ENCODE data around the gene MPRIP.
"Not testable (repeated sequence)": the region's sequence is repeated elsewhere in the genome, so short reads cannot be mapped to it uniquely, and the experiment has no call there.

Gene MPRIP

DNA sequence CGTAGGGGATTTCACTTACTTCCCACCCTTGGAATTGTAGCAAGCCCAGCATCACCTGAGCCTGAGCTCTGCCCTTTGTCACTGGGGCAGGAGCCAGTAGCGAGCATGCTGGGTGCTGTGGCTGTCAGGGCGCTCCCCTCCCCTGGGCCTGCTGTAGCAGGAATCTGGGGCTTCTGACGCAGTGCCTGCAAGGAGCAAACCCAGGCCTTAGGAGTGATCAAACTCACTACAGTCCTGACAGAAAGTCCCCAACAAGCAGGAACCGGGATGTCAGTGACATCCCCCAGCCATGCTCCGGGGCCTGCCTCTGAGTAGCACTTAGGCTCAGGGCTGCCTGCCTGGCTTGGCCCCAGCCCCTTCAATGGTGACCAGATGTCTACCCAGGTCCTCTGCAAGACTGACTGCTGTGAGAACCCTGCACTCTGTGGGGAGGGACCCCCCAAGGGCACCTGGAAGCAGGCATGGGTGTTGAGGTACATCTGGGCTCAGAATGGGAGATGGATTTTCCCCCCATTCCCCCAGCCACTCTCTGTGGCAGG, 140.4 kb downstream of the MPRIP start:
- DNase-seq (ENCODE audit: low read depth, low spot score) = no peak

DNA sequence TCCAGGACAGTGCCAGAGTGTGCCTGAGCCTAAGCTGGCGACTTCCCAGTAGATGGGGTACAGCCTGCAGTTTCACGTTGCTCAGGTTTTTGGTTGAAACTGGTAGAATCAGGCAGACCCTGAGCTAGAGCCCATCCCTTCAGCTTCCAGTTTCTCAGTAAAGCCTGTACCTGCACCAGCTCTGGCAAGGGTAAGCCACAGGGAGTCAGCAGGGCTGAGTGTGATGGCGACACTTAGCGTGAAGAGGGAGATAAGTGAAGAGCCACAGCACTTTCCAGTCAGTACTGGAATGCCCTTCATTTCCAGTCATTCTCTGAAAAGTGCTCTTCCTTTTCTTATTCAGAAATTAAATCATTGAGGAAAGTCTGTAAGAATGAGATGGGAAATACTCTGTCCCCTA, 141.5 kb downstream of the MPRIP start:
- DNase-seq (ENCODE audit: low read depth, low spot score) = no peak

DNA sequence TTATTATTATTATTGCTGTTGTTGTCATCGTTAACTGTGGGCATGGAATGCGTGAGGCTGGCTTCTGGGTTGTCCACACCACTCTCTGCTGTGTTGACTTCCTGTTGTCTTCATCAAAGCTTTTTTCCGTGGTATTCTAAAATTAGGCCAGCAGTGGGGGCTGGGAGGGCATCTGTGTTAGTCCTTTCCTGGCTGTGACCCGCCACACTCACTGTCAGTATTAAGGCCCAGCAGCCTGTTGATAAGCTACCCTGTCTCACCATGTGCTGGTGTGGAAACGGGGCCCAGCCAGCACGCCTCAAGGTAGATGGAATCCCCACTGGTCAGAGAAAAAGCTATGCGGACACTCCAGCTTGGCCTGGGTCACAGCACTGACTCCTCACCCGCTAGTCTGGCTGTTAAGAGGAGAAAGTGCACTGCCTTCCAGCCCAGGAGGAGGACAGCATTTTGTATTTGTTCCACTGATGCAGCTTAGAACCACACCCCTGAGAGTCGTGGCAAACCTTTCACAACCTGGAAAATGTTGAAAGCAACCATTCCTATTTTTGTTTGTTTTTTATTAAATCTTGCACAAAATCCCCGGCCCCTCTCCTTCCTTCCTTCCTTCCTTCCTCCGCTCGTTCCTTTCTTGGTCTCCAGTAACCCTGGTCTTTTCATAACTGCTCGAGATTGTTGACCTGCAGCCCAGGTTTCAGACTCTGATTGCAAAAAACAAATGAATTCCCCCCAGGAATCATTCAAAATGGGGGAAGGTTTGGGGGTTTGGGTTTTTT, 142.9 kb downstream of the MPRIP start:
- not testable (repeated sequence) for DNase-seq (ENCODE audit: low read depth, low spot score)

DNA sequence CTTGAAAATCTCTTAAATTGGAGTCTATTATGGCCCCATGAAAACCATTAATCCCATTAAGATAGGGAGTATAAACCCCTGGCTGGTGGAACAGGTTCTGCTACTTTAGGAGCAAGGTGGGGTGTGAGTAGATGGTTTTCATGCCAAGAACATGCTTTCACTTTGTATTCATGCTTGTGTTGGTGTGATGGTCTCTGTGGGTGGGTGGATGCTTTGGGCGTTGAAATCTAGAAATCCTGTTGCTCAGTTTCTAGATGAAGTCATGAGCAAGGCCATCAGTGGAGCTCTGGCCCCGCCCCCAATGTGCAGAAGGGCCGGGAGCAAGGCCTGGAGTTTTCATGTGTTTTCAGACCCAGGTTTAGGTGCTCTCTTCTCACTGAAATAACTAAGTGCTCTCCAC, 143.8 kb downstream of the MPRIP start:
- no peak for DNase-seq (ENCODE audit: low read depth, low spot score)

DNA sequence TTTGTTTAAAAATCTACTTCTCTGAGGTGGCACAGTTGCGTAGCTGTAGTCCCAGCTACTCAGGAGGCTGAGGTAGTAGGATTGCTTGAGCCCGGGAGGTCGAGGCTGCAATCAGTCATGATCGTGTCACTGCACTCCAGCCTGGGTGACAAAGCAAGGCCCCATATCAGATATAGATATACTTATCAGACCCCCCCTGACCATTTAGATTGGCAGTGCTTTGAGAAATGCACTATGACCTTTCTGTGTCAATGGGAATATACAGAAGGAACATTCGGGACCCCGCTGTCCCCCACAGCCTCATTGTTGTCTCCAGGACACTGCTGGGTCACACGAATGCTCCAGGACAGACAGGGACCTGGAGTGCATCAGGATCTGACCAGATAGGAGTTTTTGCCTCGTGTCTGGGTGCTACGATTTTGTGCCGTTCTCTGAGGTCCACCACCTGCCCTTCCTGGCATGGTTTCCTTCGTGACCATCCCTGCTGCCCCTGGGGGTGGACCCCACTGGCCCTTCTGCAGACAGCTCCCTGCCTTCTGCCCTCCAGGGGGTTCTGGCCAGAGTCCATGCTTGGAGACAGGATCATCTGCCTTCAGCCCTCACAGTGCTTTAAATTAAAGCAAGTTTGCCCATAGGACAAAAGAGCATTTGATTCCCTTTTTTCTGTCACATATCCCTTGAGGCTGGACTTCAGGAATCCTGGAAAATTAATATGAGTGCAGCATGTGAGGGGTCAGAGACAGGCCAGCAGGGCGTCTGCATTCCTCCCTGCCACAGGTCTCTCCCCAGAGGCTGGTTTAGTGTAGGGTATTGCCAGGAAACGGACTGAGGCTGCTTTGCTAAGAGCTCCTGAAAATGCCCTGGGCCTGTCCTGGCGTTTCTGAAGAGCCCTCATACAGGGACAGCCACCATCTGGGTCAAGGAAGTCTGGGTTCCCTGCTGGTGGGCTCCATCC, 144.6 kb downstream of the MPRIP start:
- no peak for DNase-seq (ENCODE audit: low read depth, low spot score)

DNA sequence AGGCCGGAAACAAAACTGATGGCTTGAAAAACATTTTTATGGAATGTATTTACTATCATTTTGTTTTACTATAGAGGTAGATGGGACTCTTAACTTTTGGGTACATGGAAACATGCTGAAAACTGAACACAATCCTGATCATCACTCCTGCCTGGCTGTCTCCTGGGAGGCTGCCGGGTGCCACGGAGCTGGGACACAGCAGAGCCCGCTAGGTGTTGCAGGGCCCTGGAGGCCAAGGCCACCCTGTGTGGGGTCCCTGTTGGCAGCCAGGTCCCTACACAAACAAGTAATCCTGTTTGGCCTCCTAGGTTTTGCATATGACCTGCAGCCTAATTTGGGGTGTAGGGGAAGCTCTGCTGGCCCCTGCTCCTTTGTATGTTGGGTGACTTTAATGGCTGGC, 146.3 kb downstream of the MPRIP start:
- no peak for DNase-seq (ENCODE audit: low read depth, low spot score)

DNA sequence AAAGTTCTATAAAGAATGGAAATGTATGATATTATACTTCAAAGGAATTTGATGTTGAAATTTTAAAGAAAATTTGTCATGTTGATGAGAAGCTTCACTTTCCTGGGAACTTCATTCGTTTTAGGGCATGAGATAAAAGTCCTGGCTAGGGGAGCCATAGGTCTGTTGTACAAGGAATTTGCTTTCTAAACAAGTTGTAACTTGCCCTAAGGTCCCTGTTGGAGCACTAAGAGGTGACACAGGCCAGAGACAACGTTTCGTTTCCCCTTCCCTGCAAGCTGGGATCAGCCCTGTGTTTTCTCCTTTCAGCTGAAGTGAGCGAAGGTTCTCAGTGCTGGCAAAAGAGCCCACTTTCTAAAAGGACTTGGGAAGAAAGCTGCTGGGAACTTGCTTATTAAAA, 147.3 kb downstream of the MPRIP start:
- no peak for DNase-seq (ENCODE audit: low read depth, low spot score)

DNA sequence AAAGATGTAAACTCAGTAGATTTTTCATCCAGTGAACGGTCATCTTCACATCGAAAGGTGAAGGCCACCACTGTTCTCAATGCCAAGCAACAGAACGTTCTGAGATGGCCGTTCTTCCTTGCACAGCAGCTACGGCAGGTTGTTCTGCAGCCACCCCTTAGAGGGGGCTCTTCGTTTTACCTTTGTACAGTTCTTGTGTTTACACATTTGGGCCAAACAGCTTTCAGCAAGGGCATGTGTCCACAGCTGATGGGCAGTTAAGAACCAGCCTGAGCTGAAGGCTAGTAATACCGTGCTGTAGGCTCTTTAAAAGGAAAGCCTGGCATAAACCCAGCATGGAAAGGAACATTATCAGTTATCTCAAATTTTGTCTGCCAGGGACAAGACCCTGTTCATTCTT, 147.9 kb downstream of the MPRIP start:
- no peak for DNase-seq (ENCODE audit: low read depth, low spot score)

DNA sequence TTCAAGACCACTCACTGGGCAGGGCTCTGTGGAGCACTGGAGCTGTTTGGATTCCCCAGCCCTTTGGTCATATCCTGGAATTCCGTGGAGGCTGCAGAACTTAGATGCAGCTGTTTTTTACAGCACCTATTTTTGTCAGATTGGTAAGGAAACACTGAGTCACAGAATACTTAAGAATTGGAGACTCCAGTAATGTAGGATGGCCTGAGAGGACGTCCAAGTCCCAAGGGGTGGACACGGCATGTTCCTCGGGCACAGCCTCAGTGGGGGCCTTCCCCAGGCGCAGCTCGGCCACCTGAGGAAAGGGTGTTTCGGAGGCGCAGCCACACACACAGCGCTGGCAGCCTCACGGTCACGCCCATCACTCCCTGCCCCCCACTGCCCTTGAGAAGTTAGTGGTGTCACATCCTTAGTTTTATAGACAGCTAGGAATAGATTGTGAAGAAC, 149.1 kb downstream of the MPRIP start:
- no peak for DNase-seq (ENCODE audit: low read depth, low spot score)

DNA sequence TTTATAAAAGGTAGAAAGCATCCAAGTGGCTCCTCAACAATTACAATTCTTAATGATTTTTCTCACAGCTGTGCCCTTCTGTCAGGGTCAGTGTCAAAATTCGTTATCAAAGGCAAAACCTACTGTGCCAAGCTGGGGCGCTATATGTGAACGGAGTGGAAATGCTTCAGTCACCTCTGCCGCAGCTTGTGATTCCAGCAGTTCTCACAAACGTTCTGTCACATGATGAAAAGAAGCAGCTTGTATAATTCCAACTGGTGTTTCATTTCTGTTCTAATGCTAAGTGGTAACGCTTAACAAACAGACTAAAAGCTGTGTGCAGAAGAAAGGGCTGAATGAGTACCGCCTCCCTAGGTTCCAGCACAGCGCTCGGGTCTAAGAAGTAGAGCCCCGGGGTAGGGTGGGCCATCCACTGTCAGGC, 149.7 kb downstream of the MPRIP start:
- DNase-seq (ENCODE audit: low read depth, low spot score) = no peak

DNA sequence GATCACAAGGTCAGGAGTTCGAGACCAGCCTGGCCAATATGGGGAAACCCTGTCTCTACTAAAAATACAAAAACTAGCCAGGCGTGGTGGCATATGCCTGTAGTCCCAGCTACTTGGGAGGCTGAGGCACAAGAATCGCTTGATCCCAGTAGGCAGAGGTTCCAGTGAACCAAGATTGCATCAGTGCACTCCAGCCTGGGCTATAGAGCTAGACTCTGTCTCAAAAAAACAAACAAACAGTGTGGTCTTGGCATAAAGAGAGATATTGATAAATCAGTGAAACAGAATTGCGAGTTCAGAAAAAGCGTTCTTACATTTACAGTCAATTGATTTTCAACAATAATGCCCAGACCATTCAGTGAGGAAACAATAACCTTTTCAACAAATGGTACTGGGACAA, 153.2 kb downstream of the MPRIP start:
- DNase-seq (ENCODE audit: low read depth, low spot score) = not testable (repeated sequence)

DNA sequence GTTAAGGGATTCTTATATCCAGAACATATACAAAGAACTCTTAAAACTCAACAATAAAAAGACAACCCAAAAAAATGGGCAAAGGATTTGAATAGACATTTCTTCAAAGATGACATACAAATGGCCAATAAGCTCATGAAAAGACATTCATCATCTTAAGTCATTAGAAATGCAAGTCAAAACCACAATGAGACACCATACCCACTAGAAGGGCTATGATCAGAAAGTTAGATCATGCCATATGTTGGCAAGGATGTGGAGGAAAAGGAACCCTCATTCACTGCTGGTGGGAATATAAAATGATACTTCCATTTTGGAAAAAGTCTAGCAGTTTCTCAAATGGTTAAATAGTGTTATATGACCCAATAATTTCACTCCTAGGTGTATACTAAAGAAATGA, 154.5 kb downstream of the MPRIP start:
- no peak for DNase-seq (ENCODE audit: low read depth, low spot score)

DNA sequence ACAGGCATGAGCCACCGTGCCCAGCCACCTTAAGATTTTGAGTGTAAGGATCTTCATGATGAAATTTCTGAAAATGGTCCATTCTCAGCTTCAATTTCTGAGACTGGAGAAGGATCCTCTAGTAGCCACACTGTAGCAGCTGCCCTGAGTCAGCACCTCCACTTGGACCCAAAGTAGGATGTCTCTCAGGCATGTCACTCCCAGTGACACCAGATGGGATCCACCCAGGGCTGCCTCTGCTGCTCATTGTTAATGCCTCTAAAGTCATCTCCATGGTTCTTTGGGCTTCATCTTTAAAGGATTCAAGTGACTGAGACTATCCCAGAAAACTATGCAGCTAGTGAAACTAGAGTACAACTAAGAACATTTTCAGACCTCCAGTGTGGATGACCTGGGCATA, 156.0 kb downstream of the MPRIP start:
- no peak for DNase-seq (ENCODE audit: low read depth, low spot score)

DNA sequence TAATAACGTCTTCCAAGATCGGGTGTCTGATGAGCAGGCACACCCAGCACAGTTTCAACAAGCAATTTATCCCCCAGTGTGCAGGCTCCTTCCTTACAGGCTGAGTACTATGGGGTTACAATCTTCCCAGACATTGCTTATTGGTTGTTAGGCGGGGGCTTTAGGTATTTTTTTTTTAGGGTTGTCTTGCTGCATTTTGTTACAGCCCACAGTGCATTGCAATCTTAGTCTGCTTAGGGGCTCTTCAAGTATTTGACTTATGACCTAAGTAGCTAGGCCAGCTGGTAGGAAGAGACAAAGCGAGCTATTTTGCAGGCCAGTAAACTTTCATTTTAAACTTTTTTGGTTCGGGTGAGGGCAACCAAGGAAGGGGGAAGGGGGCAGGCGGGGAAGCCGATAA, 158.1 kb downstream of the MPRIP start:
- DNase-seq (ENCODE audit: low read depth, low spot score) = no peak

DNA sequence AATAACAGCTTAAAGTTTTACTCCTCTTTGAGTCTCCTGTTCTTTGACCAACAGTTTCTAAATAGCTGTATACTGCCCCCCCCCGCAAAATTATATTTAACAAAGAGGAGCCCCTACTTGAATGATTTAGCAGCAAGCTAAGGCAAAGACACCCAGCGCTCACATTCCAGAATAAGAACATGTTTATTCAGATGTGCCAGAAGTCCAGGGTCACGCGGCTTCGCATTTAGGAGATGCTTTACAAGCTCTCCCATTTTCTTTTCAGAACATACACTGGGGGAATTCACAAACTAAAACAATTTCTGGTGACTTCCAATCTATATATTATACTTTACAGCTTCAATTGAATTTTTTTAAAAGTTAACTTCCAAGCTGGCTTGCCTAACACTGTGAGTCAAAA, 158.6 kb downstream of the MPRIP start:
- no peak for DNase-seq (ENCODE audit: low read depth, low spot score)

DNA sequence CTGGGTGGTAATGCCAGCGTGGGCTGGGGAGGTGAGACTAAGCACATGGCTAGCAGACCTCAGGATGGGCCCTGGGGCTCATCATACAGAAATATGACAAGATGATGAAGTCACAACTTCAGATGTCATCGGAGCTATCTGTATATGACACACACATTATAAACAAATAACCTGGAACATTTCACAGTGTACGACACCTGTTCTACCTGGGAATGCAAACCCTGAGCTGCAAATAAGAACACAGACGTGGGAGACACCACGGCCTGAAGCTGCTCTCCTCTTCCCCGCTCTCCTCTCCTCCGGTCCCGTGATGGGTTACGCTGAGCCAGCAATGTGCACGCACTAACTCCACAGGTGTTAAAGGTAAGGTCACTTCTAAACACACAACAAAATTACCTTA, 159.0 kb downstream of the MPRIP start:
- no peak for DNase-seq (ENCODE audit: low read depth, low spot score)

DNA sequence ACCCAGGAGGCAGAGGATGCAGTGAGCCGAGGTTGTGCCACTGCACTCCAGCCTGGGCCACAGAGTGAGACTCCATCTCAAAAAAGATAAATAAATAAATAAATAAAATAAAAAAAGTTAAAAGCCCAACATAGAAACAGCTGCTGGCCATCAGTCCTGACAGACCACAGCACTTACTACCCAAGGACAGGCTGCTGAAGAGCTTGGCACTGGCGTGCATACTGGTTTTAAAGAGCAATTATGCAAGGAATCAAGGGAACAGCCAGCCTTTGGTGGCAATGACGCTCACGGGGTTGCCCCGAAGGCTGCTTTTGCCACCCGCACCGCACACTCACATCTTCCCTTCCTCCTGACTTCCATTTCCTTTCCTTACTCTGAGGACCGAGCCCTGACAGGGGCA, 159.7 kb downstream of the MPRIP start:
- no peak for DNase-seq (ENCODE audit: low read depth, low spot score)

DNA sequence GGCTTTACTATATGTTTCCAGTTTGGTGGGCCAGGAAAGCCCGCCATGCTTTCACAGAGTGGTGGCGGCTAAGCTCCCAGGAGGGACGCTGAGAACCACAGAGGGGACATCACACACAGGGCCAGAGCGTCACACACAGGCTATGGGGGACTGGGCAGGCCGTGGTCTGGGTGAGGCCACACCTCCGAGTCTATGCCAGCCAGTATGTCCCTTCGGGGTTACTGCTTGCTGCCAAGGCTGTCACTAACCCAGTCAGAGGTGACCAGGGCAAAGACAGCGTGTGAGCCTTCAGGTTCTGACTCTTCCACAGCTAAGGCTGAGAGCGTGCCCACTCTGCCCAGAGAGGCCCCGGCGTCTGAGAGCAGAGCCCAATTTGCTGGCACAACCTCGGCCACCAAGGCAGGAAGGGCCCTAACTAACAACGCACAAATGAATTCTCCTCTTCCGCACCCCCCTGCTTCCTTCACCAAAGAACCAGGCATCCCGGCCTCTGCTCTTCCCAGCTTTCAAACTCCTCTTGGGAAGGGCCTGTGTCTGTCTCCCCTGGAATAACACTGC, 161.0 kb downstream of the MPRIP start:
- DNase-seq (ENCODE audit: low read depth, low spot score) = no peak

DNA sequence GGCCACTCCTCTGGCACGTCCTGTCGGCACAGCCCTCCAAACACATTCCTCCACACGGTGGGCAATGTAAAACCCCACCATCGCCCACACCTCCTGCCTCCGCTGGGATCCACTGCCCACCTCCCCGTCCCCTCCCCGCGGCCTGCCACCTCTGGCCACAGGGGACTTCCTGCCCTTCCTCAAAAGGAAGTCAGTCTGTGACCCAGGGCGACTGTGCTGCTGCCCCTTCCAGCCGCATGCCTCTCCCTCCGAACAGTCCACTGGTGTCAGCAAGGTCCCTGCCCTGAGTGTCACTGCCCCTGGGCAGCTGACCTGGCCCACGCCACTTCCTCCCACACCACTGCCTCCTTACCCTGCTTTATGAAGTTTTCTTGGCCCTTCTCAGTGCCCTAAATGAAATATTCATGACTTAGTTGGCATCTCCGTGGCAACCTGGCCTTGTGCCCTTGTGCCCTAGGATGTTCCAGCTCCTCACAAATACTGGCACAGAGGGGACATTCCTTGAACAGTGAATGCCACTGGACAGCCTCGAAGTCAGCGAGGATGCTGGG, 161.9 kb downstream of the MPRIP start:
- DNase-seq (ENCODE audit: low read depth, low spot score) = no peak

DNA sequence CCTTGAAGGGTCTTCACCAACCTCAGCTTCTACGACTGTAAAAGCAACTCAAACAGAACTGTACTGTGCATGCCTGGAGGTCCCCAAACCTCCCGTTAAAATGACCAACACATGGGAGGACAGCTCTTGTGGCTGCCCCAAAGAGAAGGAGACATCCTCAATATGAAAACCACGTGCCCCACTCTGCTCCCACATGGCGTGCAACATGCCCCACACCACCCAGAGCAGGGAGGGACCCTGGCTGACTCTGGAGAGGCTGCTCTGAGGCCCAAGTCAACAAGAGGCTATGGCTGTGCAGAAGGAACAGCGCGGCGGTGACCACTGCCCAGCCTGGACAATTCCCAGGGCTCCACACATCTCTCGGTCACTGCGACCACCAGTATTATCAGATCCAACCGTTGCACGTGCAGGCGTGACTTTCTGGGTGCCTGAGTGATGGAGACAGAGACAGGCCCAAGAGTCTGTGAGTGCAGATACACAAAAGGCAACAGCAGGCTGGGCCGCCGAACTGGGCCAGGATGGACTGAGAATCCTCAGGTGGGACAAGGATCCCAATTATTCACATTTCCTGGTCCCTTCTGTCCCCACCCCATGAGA, 162.5 kb downstream of the MPRIP start:
- no peak for DNase-seq (ENCODE audit: low read depth, low spot score)

DNA sequence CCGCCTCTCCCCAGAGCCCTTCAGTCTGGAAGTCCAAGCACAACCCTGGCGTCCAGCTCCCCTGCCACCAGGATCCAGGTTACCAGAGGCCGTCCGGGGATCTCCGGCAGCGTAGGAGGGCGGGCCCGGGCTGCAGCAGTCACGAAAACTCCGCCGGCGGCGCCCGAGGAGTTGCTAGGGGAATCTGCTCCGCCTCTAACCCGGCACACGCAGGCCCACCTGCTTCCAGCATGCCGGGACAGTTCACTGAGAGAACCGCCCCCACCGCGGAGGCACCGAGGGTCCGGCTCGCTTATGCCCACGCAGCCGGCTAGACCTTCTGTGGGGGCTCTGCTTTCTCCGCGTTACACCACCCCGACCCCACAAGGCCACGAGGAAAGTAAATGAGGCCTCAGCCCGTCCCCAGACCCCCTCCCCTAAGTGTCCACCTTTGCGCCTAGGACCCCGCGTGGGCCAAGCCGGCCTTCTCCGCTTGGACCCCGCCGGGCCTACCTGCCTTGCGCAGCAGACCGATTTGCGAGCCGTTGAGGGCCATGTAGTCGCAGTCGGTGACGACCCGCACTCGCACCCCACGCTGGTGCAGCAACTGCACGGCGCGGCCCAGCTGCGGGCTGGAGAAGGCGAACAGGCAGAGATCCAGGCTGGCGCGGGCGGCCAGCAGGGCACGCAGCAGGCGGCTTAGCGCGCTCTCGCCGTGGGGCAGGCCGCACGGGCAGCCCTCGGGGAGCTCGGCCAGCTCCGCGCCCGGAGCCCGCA, 163.3 kb downstream of the MPRIP start:
- peak; percentile 10 for DNase-seq (ENCODE audit: low read depth, low spot score)
